K562 (cell line): ENCODE data around the gene OPA3. TPM values are rescaled to one million over a fixed set of nuclear protein-coding genes. Genes with fewer than 3 reads are reported as not detected.

ENCODE experiments used
- ARID3B ChIP-seq: fragments of 250-450 bp; sonication (Bioruptor Pico); IDR thresholded peaks from 2 replicates; pipeline ENCODE4 v1.4.0; 2020; ENCODE audit warnings: borderline replicate concordance
- CEBPZ ChIP-seq: fragments of 150-350 bp; IDR thresholded peaks from 2 replicates; pipeline ENCODE4 v1.6.1; 2014; ENCODE audit warnings: low read depth, mild to moderate bottlenecking, low read length, borderline replicate concordance
- CHCHD3 ChIP-seq: fragments of 250-450 bp; sonication (Bioruptor Pico); IDR thresholded peaks from 2 replicates; pipeline ENCODE4 v2.1.2; 2022; ENCODE audit warnings: mild to moderate bottlenecking
- ETV1 ChIP-seq: fragments of 450-650 bp; conservative IDR thresholded peaks from 2 replicates; pipeline ENCODE4 v1.6.1; 2016; ENCODE audit warnings: missing genetic modification characterization, control low read depth, low read depth, missing compliant biosample characterization
- HINFP ChIP-seq: fragments of 450-650 bp; conservative IDR thresholded peaks from 2 replicates; pipeline ENCODE4 v1.6.1; 2016; ENCODE audit warnings: missing genetic modification characterization, low read depth, mild to moderate bottlenecking, control low read depth, missing compliant biosample characterization
- L3MBTL2 ChIP-seq: fragments of 450-650 bp; IDR thresholded peaks from 2 replicates; pipeline ENCODE4 v1.6.1; 2016; ENCODE audit warnings: mild to moderate bottlenecking, moderate library complexity
- MAFF ChIP-seq: IDR thresholded peaks from 2 replicates; pipeline ENCODE4 v1.6.1; 2012; ENCODE audit warnings: low read length, improper control_type of control experiment
- NFIC ChIP-seq: fragments of 450-650 bp; IDR thresholded peaks from 2 replicates; pipeline ENCODE4 v1.6.1; 2017; ENCODE audit warnings: mild to moderate bottlenecking, inconsistent platforms
- PHF21A ChIP-seq: fragments of 450-650 bp; IDR thresholded peaks from 2 replicates; pipeline ENCODE4 v1.6.1; 2017; ENCODE audit warnings: low read depth, borderline replicate concordance
- POLR2H ChIP-seq: IDR thresholded peaks from 2 replicates; pipeline ENCODE4 v1.6.1; 2016; ENCODE audit warnings: missing genetic modification characterization, low read depth, mild to moderate bottlenecking, control low read depth, missing compliant biosample characterization, moderate library complexity
- RBM15 ChIP-seq: fragments of 200-400 bp; formaldehyde crosslinking; IDR thresholded peaks from 2 replicates; pipeline ENCODE4 v1.6.1; 2018; ENCODE audit warnings: mild to moderate bottlenecking, low read length, moderate library complexity; ENCODE audit not compliant: insufficient read depth
- SMAD2 ChIP-seq: fragments of 150-350 bp; IDR thresholded peaks from 2 replicates; pipeline ENCODE4 v1.6.1; 2014; ENCODE audit warnings: low read depth, mild to moderate bottlenecking, low read length
- SREBF1 ChIP-seq: fragments of 150-350 bp; IDR thresholded peaks from 2 replicates; pipeline ENCODE4 v1.6.1; 2014; ENCODE audit warnings: antibody characterized with exemption, low read depth, low read length, borderline replicate concordance
- TAL1 ChIP-seq: fragments of 450-650 bp; IDR thresholded peaks from 2 replicates; pipeline ENCODE4 v1.6.1; 2016; ENCODE audit warnings: mild to moderate bottlenecking
- TEAD1 ChIP-seq, 2 experiments: fragments of 450-650 bp in 1 of 2; sonication (generic) in 1 of 2; formaldehyde crosslinking; IDR thresholded peaks; 2 replicates each; pipeline versions ENCODE4 v1.4.0 to v1.8.0; 2020 to 2022; ENCODE audit warnings: mild to moderate bottlenecking in 2 of 2, missing genetic modification reagents in 1 of 2
- TRIM24 ChIP-seq, 2 experiments: fragments of 450-650 bp; IDR thresholded peaks; 2 replicates each; pipeline ENCODE4 v1.6.1; 2016
- TRIM28 ChIP-seq: fragments of 450-650 bp; IDR thresholded peaks from 2 replicates; pipeline ENCODE4 v1.6.1; 2017
- ZFP1 ChIP-seq: fragments of 450-650 bp; formaldehyde crosslinking; IDR thresholded peaks from 2 replicates; pipeline ENCODE4 v1.4.0; 2020; ENCODE audit warnings: mild to moderate bottlenecking, mixed read lengths
- ZFP36 ChIP-seq: fragments of 150-350 bp; IDR thresholded peaks from 2 replicates; pipeline ENCODE4 v1.6.1; 2018; ENCODE audit warnings: low read length, low read depth; ENCODE audit not compliant: partially characterized antibody
- ZNF354B ChIP-seq: fragments of 250-450 bp; sonication (Bioruptor Pico); IDR thresholded peaks from 2 replicates; pipeline ENCODE4 v1.4.0; 2020
- ZNF436 ChIP-seq: fragments of 250-450, 450-650 bp; sonication (Bioruptor Pico); formaldehyde crosslinking; IDR thresholded peaks from 2 replicates; pipeline ENCODE4 v1.7.0; 2020; ENCODE audit warnings: mild to moderate bottlenecking
- ZNF445 ChIP-seq: fragments of 250-450 bp; sonication (Bioruptor Pico); IDR thresholded peaks from 2 replicates; pipeline ENCODE4 v1.4.0; 2020; ENCODE audit warnings: low read depth, mild to moderate bottlenecking, moderate library complexity
- polyA plus RNA-seq, 8 experiments: library from polyadenylated mRNA; depleted of rRNA in 4 of 8; stranded (reverse) in 5 of 8; unstranded in 3 of 8; fragments of >200 nt; fragmentation: Nextera tagmentation in 2 of 8; fragmentation: Illumina TruSeq in 1 of 8; extraction: Ambion mirVana in 2 of 8; extraction: Trizol in 1 of 8; gene quantifications; 2 replicates each; pipeline versions ENCODE4 v1.2.1 to v1.2.3, GENCODE V29; 2011 to 2014; ENCODE audit warnings: inconsistent platforms in 1 of 8, missing spikeins in 1 of 8
- total RNA-seq, 7 experiments: library from RNA; depleted of rRNA in 6 of 7; stranded (reverse); fragments of >200 nt in 6 of 7; fragmentation: Illumina TruSeq in 2 of 7; extraction: Trizol in 2 of 7; gene quantifications; 2 replicates each; pipeline versions ENCODE4 v1.2.1 to v1.2.3, GENCODE V29; 2011 to 2021; ENCODE audit warnings: low replicate concordance in 1 of 7

The OPA3 gene
- total and polyA plus RNA-seq, 9 of the 15 experiments (the other 6 are each of a cell fraction or from before 2014, with no cell fraction given) = 1.4 to 18.8 (median 9.0) TPM

- TF ChIP-seq HINFP (tag) (0 out of 2 replicates have a peak, but pooled peaks have one; percentile 21), TEAD1 (CRISPR knock-in tag; IDR thresholded peaks at IDR 0.05) (0 out of 4 replicates have a peak, but pooled peaks of 1 of the 2 experiments have one; percentile 64), CEBPZ (no peak), L3MBTL2 (peak; percentile 39; the same call in 1 of the 2 replicates), TRIM28 (no peak), SMAD2 (no peak), POLR2H (tag) (no peak), PHF21A (no peak), ETV1 (tag) (no peak), TRIM24 (IDR thresholded peaks at IDR 0.05) (no peak), SREBF1 (no peak), ARID3B (CRISPR knock-in tag) (no peak), MAFF (no peak), RBM15 (no peak), CHCHD3 (CRISPR knock-in tag) (no peak), ZNF445 (CRISPR knock-in tag) (no peak), NFIC (no peak), ZFP36 (no peak), ZNF436 (CRISPR knock-in tag) (no peak), TAL1 (no peak), ZNF354B (no peak), ZFP1 (CRISPR knock-in tag) (no peak)
These were observed 60.9 kb downstream of the OPA3 start (continued) for GRCh38 chr19:45523642-45524256.
